ENCODE measurements around the gene TRIP13.

TRIP13 gene

DNA sequence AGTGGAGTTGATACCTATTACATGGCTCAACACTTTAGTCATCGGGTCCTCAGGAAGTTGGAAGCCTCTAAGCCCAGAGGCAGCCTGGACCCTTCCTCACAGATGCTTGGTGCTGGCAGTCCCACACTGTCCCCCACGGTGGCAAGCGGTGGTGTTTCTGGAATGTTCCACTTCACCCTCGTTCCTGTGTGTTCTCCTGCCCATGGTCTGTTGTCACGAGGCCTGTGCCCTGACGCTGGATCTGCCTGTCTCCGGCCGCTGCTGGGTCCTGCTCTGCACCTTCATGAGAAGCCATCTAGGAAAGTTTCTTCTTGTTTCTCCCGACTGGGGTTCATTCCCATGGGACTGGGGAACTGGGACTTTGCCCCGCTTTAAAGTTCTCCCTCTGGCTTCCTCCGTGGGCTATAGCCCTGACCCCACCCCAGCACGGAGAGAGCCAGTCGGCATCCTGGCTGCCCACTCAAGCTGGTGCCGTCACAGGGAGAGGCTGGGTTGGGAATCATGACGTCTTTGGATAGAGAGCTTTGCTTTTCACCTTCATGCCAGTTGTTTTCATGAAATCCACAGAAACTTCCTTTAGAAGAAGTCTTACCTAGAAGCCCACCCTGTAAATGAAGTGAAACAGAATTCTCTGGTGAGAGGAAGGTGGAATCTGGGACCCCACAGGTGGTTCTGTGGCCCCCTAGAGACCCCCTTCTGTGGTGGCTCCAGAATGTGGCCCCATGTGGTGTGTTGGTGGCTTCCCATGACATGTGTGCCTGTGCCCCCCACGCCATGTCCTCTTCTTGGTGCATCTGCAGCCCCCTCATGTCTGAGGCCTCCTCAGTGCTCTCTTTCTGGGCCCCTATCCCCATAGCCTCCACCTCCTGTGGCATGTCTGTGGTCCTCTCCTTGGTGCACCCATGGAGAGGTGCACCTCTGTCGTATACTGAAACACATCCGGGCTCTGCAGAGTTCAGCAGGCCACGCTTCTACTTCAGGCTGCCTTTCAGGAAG lies 43.8 kb downstream of the TRIP13 start (continued):
- TF ChIP-seq, protein P1, sequence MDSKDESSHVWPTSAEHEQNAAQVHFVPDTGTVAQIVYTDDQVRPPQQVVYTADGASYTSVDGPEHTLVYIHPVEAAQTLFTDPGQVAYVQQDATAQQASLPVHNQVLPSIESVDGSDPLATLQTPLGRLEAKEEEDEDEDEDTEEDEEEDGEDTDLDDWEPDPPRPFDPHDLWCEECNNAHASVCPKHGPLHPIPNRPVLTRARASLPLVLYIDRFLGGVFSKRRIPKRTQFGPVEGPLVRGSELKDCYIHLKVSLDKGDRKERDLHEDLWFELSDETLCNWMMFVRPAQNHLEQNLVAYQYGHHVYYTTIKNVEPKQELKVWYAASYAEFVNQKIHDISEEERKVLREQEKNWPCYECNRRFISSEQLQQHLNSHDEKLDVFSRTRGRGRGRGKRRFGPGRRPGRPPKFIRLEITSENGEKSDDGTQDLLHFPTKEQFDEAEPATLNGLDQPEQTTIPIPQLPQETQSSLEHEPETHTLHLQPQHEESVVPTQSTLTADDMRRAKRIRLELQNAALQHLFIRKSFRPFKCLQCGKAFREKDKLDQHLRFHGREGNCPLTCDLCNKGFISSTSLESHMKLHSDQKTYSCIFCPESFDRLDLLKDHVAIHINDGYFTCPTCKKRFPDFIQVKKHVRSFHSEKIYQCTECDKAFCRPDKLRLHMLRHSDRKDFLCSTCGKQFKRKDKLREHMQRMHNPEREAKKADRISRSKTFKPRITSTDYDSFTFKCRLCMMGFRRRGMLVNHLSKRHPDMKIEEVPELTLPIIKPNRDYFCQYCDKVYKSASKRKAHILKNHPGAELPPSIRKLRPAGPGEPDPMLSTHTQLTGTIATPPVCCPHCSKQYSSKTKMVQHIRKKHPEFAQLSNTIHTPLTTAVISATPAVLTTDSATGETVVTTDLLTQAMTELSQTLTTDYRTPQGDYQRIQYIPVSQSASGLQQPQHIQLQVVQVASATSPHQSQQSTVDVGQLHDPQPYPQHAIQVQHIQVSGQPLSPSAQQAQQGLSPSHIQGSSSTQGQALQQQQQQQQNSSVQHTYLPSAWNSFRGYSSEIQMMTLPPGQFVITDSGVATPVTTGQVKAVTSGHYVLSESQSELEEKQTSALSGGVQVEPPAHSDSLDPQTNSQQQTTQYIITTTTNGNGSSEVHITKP (tag by site-specific recombination; IDR thresholded peaks at IDR 0.05), result no peak
- no peak for TF ChIP-seq KLF1 (tag by site-specific recombination; IDR thresholded peaks at IDR 0.05)

DNA sequence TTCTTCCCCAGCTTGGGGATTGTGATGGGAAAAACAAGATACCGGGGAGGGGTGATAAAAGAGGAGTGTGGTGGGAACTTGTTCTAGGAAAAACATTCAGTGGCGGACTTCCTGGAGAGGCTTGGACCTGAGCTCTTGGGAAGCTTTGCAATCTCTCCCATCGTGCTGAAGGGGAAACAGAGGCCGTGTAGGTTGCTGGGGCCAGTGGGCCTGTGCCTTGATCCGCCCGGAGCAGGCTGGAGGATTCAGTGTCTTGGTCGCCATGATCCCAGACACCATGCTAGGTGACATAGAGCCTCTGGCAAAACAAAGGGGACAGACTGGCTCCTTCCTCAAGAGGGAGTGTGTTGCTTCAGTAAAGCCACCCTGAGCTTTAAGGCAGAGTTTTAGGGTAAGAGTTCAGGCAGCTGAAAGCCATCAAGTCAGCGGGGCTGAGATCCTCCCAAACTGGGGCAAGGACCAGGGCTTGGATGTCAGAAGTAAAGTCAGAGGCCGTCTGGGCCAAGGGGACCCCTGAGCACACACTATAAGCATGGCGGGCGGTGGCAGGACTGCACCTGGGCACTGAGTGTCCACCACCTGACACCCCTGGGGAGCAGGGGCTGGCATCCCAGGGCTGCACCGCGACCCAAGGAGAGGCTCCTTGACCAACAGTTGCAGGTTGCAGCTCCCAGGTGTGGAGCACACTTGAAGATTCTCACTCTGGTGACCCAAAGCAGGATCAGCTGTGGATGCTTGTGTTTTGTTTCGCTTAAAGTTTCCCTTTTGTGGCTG lies 44.7 kb downstream of the TRIP13 start:
- Histone ChIP-seq H3K4me3 (ENCODE audit: low read depth, low read length) (no peak overlapping the region), H3K4me1 (ENCODE audit: control insufficient read depth, insufficient read depth, low read length) (no peaks in the 10 kb centered on the region), H3K9me3 (ENCODE audit: control insufficient read depth, insufficient read depth, low read depth, low read length) (no peaks in the 10 kb centered on the region; the same call in 1 of the 2 replicates), H3K36me3 (ENCODE audit: control insufficient read depth in 2 of 2, insufficient read depth in 1 of 2, low read length in 2 of 2) (no peaks in the 10 kb centered on the region), H3K27ac (ENCODE audit: extremely low read depth, low read depth, low read length) (no peak overlapping the region)
- TF ChIP-seq ZNF311 (tag by site-specific recombination; IDR thresholded peaks at IDR 0.05; ENCODE audit: borderline replicate concordance) (no peak), ZNF426 (tag by site-specific recombination; IDR thresholded peaks at IDR 0.05) (no peak), ZNF621 (tag by site-specific recombination; IDR thresholded peaks at IDR 0.05) (no peak), OVOL3 (tag by site-specific recombination; IDR thresholded peaks at IDR 0.05) (no peak), WT1 (tag by site-specific recombination; IDR thresholded peaks at IDR 0.05) (no peak), ZNF404 (tag by site-specific recombination; IDR thresholded peaks at IDR 0.05) (no peak), PRDM1 (tag by site-specific recombination; IDR thresholded peaks at IDR 0.05) (no peak), ZNF560 (tag by site-specific recombination; IDR thresholded peaks at IDR 0.05; ENCODE audit: borderline replicate concordance) (no peak), ZNF146 (tag by site-specific recombination; IDR thresholded peaks at IDR 0.05) (no peak), ZNF2 (tag by site-specific recombination; IDR thresholded peaks at IDR 0.05) (no peak)
- TF ChIP-seq, protein P2, sequence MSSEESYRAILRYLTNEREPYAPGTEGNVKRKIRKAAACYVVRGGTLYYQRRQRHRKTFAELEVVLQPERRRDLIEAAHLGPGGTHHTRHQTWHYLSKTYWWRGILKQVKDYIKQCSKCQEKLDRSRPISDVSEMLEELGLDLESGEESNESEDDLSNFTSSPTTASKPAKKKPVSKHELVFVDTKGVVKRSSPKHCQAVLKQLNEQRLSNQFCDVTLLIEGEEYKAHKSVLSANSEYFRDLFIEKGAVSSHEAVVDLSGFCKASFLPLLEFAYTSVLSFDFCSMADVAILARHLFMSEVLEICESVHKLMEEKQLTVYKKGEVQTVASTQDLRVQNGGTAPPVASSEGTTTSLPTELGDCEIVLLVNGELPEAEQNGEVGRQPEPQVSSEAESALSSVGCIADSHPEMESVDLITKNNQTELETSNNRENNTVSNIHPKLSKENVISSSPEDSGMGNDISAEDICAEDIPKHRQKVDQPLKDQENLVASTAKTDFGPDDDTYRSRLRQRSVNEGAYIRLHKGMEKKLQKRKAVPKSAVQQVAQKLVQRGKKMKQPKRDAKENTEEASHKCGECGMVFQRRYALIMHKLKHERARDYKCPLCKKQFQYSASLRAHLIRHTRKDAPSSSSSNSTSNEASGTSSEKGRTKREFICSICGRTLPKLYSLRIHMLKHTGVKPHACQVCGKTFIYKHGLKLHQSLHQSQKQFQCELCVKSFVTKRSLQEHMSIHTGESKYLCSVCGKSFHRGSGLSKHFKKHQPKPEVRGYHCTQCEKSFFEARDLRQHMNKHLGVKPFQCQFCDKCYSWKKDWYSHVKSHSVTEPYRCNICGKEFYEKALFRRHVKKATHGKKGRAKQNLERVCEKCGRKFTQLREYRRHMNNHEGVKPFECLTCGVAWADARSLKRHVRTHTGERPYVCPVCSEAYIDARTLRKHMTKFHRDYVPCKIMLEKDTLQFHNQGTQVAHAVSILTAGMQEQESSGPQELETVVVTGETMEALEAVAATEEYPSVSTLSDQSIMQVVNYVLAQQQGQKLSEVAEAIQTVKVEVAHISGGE (tag by site-specific recombination; conservative IDR thresholded peaks at IDR 0.05; ENCODE audit: low read depth), result no peak
- ChIA-PET CTCF (interaction anchor here (0.7 to 1.8 kb wide), 6 partner anchors 14 to 268 kb away, joined by 3 to 7 read pairs (median 4); no protein-coding TSS in a partner anchor), POLR2A (no interaction called here)

DNA sequence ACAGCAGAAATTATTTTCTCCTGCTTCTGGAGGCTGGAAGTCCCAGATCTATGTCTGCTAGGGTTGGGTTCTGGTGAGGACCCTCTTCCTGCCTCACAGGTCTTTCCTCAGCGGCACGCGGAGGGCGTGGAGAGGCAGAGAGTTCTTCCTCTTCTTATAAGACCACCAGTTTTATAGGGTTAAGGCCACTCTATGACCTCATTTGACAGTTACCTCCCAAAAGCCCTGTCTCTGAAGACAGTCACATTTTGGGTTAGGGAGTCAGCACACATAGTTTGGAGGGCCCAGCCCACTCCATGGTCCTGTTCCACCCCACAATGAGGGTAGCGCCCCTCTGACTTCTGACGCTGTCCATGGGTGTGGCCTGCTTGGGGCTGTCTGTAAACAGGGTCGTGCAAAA lies 46.7 kb downstream of the TRIP13 start:
- no peaks in the 10 kb centered on the region for H3K36me3 ChIP-seq (ENCODE audit: control insufficient read depth in 2 of 2, insufficient read depth in 1 of 2, low read length in 2 of 2)
- H3K9me3 ChIP-seq (ENCODE audit: control insufficient read depth, insufficient read depth, low read depth, low read length), result no peaks in the 10 kb centered on the region; the same call in 1 of the 2 replicates
- ChIA-PET CTCF (interaction anchor here (0.5 to 1.2 kb wide), 5 partner anchors 12 to 194 kb away, joined by 3 to 4 read pairs (median 3); no protein-coding TSS in a partner anchor), POLR2A (no interaction called here)
- no peak overlapping the region for H3K4me3 ChIP-seq (ENCODE audit: low read depth, low read length)
- no peak for TF ChIP-seq TCF7L2 (IDR thresholded peaks at IDR 0.05; ENCODE audit: borderline replicate concordance, low read depth, low read length)
- TF ChIP-seq ZNF292 (tag by site-specific recombination; IDR thresholded peaks at IDR 0.05; ENCODE audit: borderline replicate concordance, low read depth), result no peak
- no peak for TF ChIP-seq HOXD13 (CRISPR knock-in tag; IDR thresholded peaks at IDR 0.05; ENCODE audit: borderline replicate concordance)
- TF ChIP-seq ZNF133 (tag by site-specific recombination; IDR thresholded peaks at IDR 0.05), result no peak
- TF ChIP-seq ZNF248 (tag by site-specific recombination; IDR thresholded peaks at IDR 0.05), result no peak
- no peak for TF ChIP-seq GFI1B (tag by site-specific recombination; IDR thresholded peaks at IDR 0.05)
- TF ChIP-seq ZNF23 (tag by site-specific recombination; IDR thresholded peaks at IDR 0.05; ENCODE audit: borderline replicate concordance), result no peak
- no peak for TF ChIP-seq GLI4 (tag by site-specific recombination; IDR thresholded peaks at IDR 0.05)
- no peak overlapping the region for H3K27ac ChIP-seq (ENCODE audit: extremely low read depth, low read depth, low read length)
- peaks cover 3% of the 10 kb centered on the region; the same call in 1 of the 2 replicates for H3K4me1 ChIP-seq (ENCODE audit: control insufficient read depth, insufficient read depth, low read length)

Measured in HEK293 (cell line).